MM.1S (cell line): ENCODE data around the gene SUMO2.

Experiments
- EZH2 ChIP-seq: fragments of 300-600 bp; sonication (generic); optimal IDR thresholded peaks from 2 replicates; pipeline ENCODE3; 2017; ENCODE audit warnings: low read depth, mild to moderate bottlenecking, antibody characterized with exemption, low read length, mixed read lengths
- TF ChIP-seq, protein P1 (sequence below): fragments of 300-600 bp; sonication (generic); IDR thresholded peaks from 2 replicates; pipeline ENCODE4 v1.5.1; 2016; ENCODE audit warnings: antibody characterized with exemption, low read length, mixed read lengths

DNA sequence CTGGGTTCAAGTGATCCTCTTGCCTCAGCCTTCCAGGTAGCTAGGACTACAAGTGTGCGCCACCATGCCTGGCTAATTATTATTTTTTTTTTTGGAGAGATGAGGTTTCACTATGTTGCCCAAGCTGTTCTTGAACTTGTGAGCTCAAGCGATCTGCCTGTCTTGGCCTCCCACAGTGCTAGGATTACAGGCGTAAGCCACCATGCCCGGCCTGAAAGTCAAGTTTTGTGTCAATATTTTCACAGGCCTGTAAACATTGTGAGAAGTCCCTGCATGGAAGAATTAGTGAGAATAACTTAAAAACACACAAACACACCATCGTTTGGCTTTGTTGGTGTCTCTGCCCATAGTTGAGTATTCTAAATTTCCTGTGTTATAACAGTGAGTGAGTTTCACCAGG is 45.0 kb upstream of the SUMO2 start:
- TF ChIP-seq, protein P1, sequence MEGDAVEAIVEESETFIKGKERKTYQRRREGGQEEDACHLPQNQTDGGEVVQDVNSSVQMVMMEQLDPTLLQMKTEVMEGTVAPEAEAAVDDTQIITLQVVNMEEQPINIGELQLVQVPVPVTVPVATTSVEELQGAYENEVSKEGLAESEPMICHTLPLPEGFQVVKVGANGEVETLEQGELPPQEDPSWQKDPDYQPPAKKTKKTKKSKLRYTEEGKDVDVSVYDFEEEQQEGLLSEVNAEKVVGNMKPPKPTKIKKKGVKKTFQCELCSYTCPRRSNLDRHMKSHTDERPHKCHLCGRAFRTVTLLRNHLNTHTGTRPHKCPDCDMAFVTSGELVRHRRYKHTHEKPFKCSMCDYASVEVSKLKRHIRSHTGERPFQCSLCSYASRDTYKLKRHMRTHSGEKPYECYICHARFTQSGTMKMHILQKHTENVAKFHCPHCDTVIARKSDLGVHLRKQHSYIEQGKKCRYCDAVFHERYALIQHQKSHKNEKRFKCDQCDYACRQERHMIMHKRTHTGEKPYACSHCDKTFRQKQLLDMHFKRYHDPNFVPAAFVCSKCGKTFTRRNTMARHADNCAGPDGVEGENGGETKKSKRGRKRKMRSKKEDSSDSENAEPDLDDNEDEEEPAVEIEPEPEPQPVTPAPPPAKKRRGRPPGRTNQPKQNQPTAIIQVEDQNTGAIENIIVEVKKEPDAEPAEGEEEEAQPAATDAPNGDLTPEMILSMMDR: no peak
- no peak for TF ChIP-seq EZH2
